ENCODE data around the gene IL2RA.
"Not testable (repeated sequence)": the region's sequence is repeated elsewhere in the genome, so short reads cannot be mapped to it uniquely, and the experiment has no call there.

IL2RA gene

GRCh38 chr10:6045314-6045848 lies 16.8 kb downstream of the IL2RA start:
- H3K4me2 ChIP-seq, result no peak overlapping the region
- H3K27ac ChIP-seq, result no peak overlapping the region
- peaks cover 50% of the 10 kb centered on the region for H3K27me3 ChIP-seq (ENCODE audit: insufficient read depth, low read depth)

DNA sequence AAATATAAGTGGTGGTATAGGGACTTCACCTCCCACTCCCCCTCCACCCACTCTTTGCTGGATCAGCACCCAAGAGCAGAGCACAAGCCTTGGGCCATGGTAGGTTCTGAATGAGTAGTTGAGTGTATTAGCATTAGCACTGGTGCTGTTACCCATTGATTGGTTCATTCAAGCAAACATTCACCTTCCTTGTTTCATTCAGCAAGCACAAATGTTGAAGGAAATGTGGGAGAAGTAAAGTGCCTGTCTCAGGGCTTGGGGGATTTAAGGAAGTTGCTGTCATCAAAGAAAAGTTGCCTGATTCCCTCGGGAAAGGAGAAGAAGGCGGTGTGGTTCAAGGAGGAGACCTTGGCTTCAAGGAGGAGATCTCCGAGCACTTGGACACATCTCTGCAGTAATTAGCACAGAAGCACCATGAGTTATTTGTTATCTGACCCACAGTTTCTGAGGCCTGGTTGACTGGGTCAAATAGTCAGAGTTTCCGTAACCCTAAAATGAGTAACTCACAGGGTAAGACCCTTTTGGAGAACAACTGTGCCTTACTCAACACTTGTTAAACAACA lies 17.3 kb downstream of the IL2RA start:
- no peak overlapping the region for H3K9ac ChIP-seq
- no peak overlapping the region for H3K27ac ChIP-seq
- H2AFZ ChIP-seq (ENCODE audit: low read depth), result no peak overlapping the region
- H3K4me3 ChIP-seq (IDR thresholded peaks at IDR 0.05; ENCODE audit: insufficient read depth, low read depth, low read length), result no peak overlapping the region
- H3K4me2 ChIP-seq, result no peak overlapping the region
- TF ChIP-seq CTCF (conservative IDR thresholded peaks at IDR 0.05; ENCODE audit: low read depth, low read length), result no peak
- H3K27me3 ChIP-seq (ENCODE audit: insufficient read depth, low read depth), result peaks cover 45% of the 10 kb centered on the region
- H3K36me3 ChIP-seq (ENCODE audit: insufficient read depth), result no peaks in the 10 kb centered on the region
- H4K20me1 ChIP-seq (ENCODE audit: insufficient read depth), result no peaks in the 10 kb centered on the region
- no peaks in the 10 kb centered on the region for H3K4me1 ChIP-seq (ENCODE audit: low read depth, poor library complexity, severe bottlenecking)
- no peaks in the 10 kb centered on the region for H3K79me2 ChIP-seq (ENCODE audit: insufficient read depth, low read depth)

More at GRCh38 chr10:6045314-6045848, 16.8 kb downstream of the IL2RA start:
- no peak overlapping the region for H3K4me3 ChIP-seq (IDR thresholded peaks at IDR 0.05; ENCODE audit: insufficient read depth, low read depth, low read length)
- no peak for TF ChIP-seq CTCF (conservative IDR thresholded peaks at IDR 0.05; ENCODE audit: low read depth, low read length)
- peaks cover under 1% of the 10 kb centered on the region for H3K4me1 ChIP-seq (ENCODE audit: low read depth, poor library complexity, severe bottlenecking)
- no peaks in the 10 kb centered on the region for H3K36me3 ChIP-seq (ENCODE audit: insufficient read depth)
- no peaks in the 10 kb centered on the region for H4K20me1 ChIP-seq (ENCODE audit: insufficient read depth)
- no peaks in the 10 kb centered on the region for H3K79me2 ChIP-seq (ENCODE audit: insufficient read depth, low read depth)
- H3K9ac ChIP-seq, result no peak overlapping the region
- no peak overlapping the region for H2AFZ ChIP-seq (ENCODE audit: low read depth)

- Histone ChIP-seq H3K4me2 (no peak overlapping the region), H3K27ac (no peak overlapping the region), H3K9ac (no peak overlapping the region), H3K4me1 (ENCODE audit: low read depth, poor library complexity, severe bottlenecking) (no peaks in the 10 kb centered on the region), H3K27me3 (ENCODE audit: insufficient read depth, low read depth) (peaks cover 37% of the 10 kb centered on the region), H3K79me2 (ENCODE audit: insufficient read depth, low read depth) (no peaks in the 10 kb centered on the region), H3K36me3 (ENCODE audit: insufficient read depth) (no peaks in the 10 kb centered on the region), H2AFZ (ENCODE audit: low read depth) (no peak overlapping the region), H3K4me3 (IDR thresholded peaks at IDR 0.05; ENCODE audit: insufficient read depth, low read depth, low read length) (no peak overlapping the region), H4K20me1 (ENCODE audit: insufficient read depth) (no peaks in the 10 kb centered on the region)
- no peak for TF ChIP-seq CTCF (conservative IDR thresholded peaks at IDR 0.05; ENCODE audit: low read depth, low read length)
Measured at GRCh38 chr10:6044060-6044459, 18.1 kb downstream of the IL2RA start.

GRCh38 chr10:6043377-6043776 lies 18.8 kb downstream of the IL2RA start:
- H3K4me1 ChIP-seq (ENCODE audit: low read depth, poor library complexity, severe bottlenecking); H3K27ac ChIP-seq; H3K4me3 ChIP-seq (IDR thresholded peaks at IDR 0.05; ENCODE audit: insufficient read depth, low read depth, low read length); H3K9ac ChIP-seq; H3K36me3 ChIP-seq (ENCODE audit: insufficient read depth); H3K4me2 ChIP-seq; H4K20me1 ChIP-seq (ENCODE audit: insufficient read depth); H3K79me2 ChIP-seq (ENCODE audit: insufficient read depth, low read depth); H2AFZ ChIP-seq (ENCODE audit: low read depth): not testable (repeated sequence)
- H3K27me3 ChIP-seq (ENCODE audit: insufficient read depth, low read depth), result peaks cover 30% of the 10 kb centered on the region

GRCh38 chr10:6040205-6040604 lies 22.0 kb downstream of the IL2RA start:
- no peaks in the 10 kb centered on the region for H3K4me1 ChIP-seq (ENCODE audit: low read depth, poor library complexity, severe bottlenecking)
- no peak overlapping the region for H3K4me2 ChIP-seq
- no peak overlapping the region for H3K27ac ChIP-seq
- peaks cover 6% of the 10 kb centered on the region; the same call in 1 of the 2 replicates for H3K27me3 ChIP-seq (ENCODE audit: insufficient read depth, low read depth)
- no peak overlapping the region for H2AFZ ChIP-seq (ENCODE audit: low read depth)
- H3K79me2 ChIP-seq (ENCODE audit: insufficient read depth, low read depth), result no peaks in the 10 kb centered on the region
- TF ChIP-seq CTCF (conservative IDR thresholded peaks at IDR 0.05; ENCODE audit: low read depth, low read length), result no peak
- no peak overlapping the region for H3K9ac ChIP-seq
- H4K20me1 ChIP-seq (ENCODE audit: insufficient read depth), result no peaks in the 10 kb centered on the region
- no peak overlapping the region for H3K4me3 ChIP-seq (IDR thresholded peaks at IDR 0.05; ENCODE audit: insufficient read depth, low read depth, low read length)
- H3K36me3 ChIP-seq (ENCODE audit: insufficient read depth), result no peaks in the 10 kb centered on the region

All from KMS-11 (cell line).